HL-60/S4 treated with retinoic acid at 250 ng/mL for 4 days and 3 days (cell line): ENCODE measurements around the gene CCDC15.

Experiments
- in situ Hi-C: fragments of 300-500 bp; cut with MboI; formaldehyde crosslinking; loops from 2 replicates; pipeline ENCODE4 v1.7.0; 2022; ENCODE audit warnings: low sequenced_read_pairs

The CCDC15 gene

DNA sequence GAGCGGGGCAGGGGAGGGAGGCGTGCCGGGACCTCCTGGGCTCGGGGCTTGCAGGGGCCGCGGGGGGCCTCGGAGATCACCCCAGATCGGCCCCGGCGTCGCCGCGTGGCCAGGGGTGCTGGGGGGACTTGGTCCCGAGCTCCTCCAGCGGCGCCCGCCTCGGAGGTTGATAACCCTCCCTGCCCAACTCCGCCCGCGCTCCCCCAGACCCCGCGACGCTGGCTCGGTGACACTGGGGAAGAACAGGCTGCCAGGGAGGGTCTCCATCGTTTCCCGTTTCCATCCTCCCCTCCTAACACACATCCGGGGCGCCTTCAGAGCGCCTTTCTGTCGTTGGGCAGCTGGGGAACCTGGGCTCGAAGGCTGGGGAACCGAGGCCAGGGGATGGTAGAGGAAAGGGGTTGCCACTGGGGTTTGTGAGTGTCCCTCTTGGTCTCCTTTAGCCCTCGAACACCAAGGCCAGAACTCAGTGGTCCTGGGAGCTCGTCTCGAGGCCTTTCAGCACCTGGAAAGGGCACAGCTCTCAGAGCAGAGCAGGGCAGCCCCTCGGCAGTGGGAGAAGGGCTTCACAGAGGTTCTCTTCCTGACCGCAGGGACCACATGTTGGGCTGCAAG lies 109.5 kb downstream of the CCDC15 start:
- in situ Hi-C loops, result no loop called here

DNA sequence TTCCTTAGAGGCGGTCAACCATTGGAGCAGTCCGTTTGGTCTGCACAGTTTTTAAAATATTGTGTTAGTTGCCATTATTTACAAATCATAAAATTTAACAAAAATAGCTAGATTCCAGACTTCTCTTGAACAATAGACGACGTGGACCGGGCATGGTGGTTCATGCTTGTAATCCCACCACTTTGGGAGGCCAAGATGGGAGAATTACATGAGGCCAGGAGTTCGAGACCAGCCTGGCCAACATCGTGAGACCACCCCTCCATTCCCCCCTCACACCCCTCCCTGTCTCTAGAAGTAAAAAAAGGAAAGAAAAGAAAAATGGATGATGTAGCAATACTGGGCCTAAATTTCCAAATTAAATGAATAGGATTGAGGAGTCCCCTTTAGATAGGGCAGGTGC lies 110.1 kb downstream of the CCDC15 start:
- in situ Hi-C loops, result no loop called here

DNA sequence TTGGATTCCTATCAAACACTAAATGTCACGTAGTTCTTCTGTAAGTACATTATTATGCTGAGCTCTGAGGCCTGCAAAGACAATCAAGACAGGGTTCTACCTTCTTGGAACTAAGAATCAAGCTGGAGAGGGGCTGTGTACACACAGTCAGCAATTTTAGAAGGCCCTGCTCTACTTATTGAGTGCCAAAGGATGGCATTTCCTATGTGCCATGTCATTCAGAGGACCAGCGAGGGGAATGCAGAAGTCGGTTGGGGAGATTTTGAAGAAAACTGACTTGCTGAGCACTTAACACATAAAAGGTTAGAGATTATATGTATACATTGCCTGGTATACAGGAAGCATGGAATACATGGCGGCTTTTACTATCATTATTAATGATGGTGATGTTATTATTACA lies 114.4 kb downstream of the CCDC15 start:
- in situ Hi-C loops, result no loop called here

DNA sequence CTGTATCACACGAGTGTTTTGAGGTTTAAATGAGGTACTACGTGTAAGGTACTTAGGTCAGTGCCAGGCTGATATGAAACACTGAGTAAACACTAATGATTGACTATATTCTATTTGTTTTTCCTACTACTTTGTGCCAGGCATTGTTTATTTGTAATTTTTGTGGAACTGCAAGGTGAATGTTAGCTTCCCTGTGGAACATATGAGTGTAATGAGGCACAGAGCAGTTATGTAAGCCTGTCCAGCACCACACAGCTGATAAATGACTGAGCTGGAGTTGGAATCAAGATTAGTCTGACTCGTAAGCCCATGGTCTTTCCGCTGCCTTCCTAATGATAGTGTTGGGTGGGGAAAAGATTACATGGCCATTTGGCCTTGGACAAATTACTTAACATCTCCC lies 115.0 kb downstream of the CCDC15 start:
- in situ Hi-C loops, result no loop called here

DNA sequence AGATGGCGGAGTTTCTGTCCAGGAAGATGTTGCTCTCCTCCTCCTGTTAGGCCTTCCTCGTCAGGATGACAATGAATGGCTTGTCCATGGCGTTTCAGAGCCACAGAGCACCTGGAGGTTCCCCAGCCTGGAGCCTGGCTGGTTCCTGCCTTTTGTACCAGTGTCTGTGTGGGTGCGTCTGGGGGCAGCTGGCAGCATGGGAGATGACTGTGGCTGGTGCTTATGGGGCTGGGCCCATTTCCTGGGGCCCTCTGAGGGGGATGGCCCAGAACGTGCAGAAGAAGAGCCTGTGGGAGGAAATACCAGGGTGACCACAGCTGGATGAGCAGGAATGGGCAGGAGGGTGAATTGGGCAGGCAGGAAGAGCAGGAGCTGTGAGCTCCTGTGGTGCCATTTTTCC lies 115.8 kb downstream of the CCDC15 start:
- in situ Hi-C loops, result no loop called here

DNA sequence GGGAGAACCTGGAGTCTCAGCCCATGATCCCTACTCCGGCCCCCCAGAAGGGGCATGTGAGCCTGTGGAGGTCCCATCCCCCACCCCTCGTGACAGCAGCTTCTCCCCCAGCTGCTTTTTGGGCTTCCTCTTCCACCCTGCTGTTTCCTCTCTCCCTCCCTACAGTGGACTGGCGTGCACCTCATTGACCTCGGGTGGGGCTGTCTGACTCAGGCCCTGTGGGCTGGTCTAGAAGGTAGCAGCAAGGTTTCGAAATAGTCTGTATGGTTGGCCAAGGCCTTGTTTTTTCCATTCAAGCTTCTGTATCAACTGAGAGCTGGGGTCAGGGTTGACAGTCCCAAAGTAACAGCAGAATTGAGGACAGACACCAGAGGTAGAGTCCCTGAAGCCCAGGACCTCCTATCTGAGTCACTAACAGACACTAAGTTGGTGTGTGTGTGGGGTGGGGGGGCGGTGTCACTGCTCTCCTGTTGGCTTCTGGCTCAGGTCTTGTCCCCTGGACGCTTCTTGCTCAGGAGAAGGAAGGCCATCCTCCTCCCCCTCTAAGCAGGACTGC lies 116.8 kb downstream of the CCDC15 start:
- in situ Hi-C loops, result no loop called here

DNA sequence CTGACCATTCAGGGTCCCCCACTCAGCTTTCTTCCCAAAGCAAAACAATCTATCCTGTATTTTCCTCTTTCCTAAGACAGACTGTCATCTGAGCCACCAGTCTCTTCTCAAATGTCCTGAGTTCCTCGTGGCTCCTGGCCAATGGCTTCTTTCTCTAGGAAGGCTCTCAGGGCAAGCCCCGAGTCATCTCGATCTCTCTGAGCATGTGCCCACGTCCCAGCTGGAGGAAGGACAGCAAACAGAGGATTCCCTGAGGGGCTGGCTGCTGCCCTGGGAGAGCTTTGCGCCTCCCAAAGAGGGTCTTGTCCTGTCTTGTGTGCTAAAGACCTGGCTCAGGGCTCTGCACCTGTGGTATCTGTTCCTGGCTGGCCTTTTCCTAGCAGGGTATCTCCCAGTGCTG lies 117.4 kb downstream of the CCDC15 start:
- in situ Hi-C loops, result no loop called here

DNA sequence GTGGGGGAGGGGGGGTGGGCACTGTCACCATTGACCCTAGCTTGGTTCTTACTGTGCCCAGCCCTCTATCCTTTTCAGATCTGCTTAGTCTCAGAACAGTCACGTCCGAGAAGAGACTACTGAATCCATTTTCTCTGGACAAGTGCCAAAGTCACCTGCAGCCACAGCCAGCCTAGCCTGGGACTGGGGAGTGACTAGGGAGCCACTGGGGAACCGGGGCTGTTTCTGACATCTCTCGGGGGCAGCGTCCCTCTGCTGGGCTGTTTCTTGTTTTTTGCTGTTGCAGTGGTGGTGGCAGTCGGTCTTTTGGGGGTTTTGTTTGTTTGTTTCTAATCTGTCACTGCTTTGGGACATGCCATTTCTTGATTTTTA lies 117.8 kb downstream of the CCDC15 start:
- in situ Hi-C loops, result no loop called here

DNA sequence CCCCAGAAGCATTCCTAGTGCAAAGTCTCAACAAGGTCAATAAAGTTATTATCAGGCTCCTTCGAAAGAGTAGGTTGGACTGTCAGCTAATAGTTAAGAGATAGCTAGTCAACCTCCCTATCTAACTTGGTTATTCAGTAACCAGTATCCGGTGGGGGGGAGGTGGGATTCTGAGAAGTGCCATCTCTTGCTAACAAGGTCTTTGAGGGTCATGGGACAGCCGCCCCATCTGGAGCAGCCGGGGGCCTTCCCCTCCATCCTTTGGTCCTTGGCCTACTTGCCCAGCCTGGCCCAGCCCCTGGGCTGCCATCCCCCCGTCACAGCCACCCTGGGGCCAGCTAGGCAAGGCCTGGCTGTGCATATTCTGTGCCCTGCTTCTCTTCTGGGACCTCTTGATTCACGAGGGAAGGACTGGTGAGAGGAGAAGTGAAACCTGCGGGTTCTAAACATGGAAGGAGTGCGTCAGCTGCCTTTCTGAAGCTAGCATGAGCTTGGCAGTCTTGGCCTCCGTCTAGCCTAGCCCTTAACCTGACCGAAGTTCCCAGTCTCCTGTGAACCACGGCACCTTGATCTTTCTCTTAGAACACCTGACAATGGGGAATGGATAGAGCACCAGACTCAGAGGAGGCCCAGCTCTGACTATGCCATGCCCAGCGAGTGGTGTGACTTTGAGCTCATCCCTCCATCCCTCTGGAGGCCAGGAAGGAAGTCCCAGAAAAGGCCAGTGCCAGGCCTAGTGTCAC lies 118.4 kb downstream of the CCDC15 start:
- in situ Hi-C loops, result no loop called here

DNA sequence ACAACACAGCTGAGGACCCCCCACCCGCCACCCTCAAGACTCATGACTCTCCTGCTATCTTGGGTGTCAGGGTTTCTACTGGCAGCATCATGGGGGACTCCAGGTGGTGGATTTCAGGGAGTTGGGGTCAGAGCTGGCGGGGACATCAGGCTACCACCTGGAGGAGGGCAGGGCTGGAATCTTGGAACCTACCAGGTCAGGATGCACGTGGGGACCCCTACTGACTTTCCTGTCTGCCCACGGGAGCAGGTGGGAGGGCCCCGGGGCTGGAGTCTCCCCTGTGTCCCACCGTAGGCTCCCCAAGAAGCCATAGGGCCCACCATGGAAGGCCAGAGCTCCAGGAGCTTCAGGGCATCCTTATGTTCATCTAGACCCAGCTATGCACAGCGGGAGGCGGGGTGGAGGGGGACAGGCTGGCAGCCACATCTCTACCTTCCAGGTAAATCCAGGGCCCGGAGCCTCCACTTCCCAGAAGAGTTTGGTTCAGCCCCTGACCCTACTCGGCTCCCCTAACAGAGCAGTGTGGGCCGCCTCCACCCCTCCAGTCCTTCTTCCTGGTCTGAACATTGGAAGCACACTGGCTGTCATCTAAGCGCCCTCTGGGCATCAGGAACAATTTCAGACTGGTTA lies 119.1 kb downstream of the CCDC15 start:
- in situ Hi-C loops, result no loop called here

DNA sequence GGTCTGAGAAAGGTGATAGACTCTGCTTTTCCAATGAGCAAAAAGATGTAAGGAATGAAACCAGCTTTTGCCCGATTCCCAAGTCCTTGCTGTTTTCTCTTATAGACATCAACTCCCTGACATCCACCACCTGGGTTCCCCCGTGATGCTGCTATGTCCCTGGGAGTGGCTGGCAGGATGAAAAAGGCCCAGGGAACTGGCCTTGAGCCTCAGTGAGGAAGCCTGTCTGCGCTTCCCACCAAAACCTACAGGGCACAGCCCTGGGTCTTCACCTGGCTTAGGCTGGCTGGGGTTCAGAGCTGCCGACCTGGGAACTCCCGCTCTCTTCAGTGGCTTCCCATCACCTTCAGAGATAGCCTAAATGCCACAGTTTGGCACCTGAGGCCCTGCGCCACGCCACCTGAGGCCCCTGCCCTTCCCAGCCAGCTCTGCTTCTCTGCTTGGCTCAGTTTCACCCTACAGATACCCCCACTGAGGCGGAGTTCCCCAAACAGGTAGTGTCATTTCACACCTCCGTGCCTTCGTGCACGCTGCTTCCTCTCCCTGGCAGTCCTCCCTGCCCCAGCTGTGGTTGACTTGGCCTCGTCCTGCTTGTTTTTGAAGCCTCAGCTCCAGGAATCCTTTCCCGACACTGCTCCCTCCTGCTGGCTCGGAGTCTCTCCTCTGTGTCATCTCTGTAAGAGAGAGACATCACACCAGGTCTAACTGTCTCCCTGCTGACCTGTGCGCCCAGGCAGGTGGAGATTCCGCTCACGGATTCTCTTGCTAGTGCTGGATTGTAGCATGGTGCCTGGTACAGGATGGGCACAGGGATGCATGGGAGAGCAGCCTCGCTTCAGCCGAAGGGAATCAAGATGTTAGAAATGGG lies 119.8 kb downstream of the CCDC15 start:
- in situ Hi-C loops, result no loop called here

DNA sequence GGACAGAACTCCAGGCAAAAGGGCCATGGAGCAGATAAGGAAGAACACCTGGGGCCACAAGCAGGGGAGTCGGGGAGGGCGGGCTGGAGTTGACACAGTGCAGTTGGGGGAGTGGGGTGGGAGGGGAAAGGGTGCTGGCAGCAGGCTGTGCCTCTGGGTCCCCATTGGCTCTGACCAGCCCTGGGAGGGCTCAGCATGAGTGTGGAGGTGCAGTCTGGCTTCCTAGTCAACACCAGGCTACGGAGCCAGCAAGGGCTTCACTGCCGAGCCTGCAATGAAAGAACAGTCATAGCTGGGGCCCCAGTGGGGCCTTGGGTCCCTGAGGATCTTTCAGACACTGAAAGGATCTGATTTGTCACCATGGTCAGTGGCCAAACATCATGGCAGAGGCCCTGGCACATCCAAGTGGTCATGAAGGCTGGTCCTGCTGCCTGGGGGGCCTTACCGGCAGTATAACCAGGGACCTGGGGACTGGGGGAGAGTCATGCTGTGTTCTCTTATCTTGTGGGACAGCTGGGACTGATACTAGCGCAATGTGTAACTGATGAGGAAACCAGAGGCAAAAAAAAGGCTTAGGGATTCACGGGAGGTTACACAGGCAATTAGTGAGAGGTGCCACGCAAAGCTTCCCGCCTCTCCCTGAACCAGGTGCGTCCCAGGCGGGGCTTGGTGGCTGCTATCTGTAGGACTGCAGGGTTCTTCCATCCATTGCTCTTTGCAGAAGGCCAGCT lies 120.7 kb downstream of the CCDC15 start:
- in situ Hi-C loops, result no loop called here

DNA sequence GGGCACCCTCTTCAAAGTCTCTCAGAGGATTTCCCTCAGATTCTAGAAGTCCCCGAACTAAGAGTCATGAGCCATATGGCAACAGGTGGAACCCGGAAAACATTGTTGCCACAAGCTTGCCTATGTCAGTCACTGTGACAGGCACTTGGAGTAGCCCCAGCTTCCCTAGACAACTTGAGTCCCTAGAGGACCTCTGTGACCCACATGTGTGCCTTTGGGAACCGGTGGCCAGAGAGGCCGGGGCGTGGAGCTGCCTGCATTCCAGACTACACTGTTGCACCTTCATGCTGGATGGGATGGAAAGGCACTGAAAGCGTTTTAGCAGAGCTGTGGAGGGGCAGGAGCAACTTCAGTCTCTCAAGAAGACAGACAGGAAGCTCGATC lies 121.2 kb downstream of the CCDC15 start:
- in situ Hi-C loops, result no loop called here

DNA sequence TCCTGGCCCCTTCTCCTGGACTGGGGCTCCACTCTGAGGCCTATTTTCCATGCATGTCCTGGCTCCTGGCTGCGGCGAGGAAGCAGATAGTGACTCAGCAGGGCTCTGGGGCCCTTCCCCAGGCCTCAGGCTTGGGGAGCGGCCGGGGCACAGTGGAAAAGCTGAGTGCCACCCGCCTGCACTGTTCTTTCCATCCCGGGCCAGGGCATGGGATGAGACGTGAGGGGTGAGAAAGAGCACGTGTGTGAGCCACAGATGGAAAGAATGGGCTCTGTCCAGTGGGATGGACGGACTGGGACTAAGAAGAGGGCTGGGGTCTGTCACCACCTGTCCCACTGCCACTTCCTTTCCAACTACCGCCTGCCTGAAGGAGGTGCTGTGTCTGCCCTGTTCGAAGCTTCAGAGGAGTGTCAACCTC lies 121.9 kb downstream of the CCDC15 start:
- in situ Hi-C loops, result no loop called here

DNA sequence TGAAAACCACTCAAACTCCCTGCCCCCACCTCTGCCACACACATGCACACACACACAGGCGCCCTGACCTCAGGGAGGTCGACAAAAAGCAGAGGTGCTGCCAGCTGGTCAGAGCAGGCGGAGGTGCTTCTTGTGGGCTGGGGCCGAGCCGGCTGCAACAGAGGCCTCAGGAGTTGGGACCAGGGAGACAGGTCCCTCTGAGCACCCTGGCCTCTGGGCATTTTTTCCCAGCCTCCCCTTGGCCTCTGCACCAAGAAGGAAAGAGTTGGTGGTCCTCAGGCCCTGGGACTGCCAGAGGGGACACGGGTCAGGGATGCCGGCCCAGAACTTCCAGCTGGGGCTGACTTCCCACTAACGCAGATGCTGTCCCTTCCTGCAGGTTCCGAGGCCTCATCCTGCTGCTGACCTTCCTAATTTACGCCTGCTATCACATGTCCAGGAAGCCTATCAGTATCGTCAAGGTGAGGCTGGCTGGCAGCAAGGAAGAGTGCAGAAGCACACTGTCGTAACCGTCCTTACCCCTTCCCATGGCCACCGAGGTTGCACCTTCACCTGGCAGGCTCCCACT lies 122.5 kb downstream of the CCDC15 start:
- in situ Hi-C loops, result no loop called here

DNA sequence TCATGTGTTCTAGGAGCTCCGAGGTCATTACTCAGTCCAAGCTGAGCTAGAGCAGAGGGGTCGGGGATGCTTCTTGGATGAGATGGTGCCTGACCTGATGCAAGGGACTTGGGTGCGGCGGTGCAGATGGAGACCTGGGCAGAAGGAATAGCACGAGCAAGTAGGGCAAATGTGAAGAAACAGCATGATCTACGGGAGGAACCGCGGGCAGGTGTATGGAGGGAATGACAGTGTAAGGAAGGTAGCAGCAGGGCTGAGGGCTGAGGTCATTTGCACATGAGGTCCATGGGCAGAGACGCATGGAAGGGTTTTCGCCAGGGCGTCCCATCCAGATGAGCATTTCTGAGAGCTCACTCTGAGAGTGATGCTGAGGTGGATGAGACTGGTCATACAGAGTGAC lies 124.0 kb downstream of the CCDC15 start:
- in situ Hi-C loops, result no loop called here

DNA sequence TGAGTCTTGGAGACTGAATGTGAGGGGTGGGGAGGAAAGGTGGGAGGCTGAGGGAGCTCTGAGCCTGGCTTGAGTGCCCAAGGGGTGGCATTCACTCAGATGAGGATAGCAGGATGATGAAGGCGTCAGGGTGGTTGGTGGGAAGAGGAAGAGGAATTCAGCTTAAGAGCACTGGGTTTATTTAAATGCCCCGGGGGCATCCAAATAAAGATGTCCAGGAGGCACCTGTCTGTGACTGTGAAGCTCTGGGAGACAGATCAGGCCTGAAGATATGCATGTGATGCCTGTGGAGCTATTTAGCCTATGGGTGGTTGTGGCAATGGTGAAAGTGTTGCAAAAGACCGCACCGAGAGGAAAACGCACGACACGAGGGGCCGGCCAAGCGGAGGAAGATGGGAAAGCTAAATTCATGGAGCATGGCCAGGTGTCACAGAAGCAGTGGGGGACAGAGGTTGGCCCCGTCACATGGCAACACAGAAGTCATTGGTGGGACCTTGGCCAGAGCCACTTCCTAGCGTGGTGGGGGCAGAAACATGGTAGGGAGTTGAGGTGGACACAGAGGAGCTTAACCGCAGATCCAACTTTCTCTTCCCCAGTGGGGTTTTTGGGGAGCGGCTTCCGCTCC lies 124.6 kb downstream of the CCDC15 start:
- in situ Hi-C loops, result no loop called here

DNA sequence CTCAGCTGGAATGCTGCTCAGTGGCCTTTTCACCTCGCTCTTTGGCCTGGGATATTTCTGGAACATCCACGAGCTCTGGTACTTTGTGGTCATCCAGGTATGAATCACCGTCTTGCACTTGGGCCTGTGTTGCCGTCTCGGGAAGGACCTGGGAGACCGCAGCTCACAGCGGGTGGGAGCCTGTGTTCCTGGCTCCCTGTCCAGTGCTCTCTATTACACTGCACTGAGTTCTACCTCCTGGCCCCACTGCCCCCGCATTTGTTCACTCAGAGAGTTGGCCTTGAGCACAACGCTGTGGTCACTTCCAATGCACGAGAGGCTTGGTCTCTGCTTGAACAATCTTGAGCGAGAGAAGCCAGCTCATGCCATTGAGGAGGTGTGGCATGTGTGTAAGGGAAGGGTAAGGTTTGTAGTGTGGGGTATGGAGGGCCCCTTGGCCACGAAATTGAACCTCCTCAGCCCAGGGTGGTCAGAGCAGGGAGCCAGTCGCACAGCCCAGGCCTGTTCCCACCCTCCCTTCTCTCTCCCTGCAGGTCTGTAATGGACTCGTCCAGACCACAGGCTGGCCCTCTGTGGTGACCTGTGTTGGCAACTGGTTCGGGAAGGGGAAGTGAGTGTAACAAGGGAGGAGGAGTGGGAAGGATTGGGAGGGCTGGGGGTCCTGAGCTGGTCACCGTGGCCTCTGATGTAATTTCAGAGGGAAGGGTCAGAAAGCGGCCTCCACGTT lies 125.3 kb downstream of the CCDC15 start:
- in situ Hi-C loops, result no loop called here

DNA sequence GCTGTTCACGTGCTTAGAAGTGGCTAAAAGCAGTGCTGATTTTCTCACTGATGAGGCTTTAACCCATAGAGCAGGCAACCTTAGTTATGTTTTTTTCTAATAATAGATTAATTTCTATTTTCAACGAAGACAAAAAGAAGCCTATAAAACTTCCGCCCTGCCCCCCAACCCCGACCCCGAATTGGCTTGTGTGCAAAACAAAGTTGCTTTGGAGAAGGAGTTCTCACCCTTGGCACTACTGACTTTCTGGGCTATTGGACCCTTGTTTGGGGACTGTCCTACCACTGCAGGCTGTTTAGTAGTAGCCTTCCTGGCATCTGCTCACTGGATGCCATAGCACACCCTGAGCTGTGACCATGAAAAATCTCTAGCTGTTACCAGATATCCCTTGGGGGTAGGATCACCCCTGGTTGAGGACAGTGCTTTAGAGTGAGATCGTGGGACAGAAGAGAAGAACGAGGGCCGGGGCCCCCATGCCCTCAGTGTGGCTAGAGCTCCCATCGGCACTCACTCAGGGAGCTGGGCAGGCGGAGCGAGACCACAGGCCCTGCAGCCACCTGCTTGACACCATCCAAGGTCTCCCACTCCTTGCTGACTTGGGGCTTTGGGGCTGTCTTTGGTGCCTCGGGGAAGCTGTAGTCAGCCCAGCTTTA lies 126.0 kb downstream of the CCDC15 start:
- in situ Hi-C loops, result no loop called here
